Loucy (cell line): ENCODE data around the gene PCDHB8.
"Not testable (repeated sequence)": the region's sequence is repeated elsewhere in the genome, so short reads cannot be mapped to it uniquely, and the experiment has no call there.

ENCODE experiments used
- H2AFZ ChIP-seq: fragments of 200-600 bp; sonication (generic); 2 replicates; pipeline ENCODE4 v1.6.0; 2016; ENCODE audit warnings: antibody characterized with exemption, mild to moderate bottlenecking, low read length, moderate library complexity
- H3F3A ChIP-seq: fragments of 200-600 bp; 2 replicates; pipeline ENCODE4 v1.6.0; 2016; ENCODE audit warnings: antibody characterized with exemption, low read depth, mild to moderate bottlenecking
- H3K27me3 ChIP-seq: fragments of 200-600 bp; sonication (generic); 2 replicates; pipeline ENCODE4 v1.6.1; 2014; ENCODE audit warnings: low read length, mild to moderate bottlenecking; ENCODE audit not compliant: insufficient read depth, poor library complexity, severe bottlenecking
- H3K36me3 ChIP-seq: fragments of 200-600 bp; sonication (generic); 2 replicates; pipeline ENCODE4 v1.6.1; 2016; ENCODE audit warnings: low read length; ENCODE audit not compliant: insufficient read depth
- H3K4me1 ChIP-seq: fragments of 200-600 bp; sonication (generic); 2 replicates; pipeline ENCODE4 v1.5.1; 2014; ENCODE audit warnings: low read length, mild to moderate bottlenecking; ENCODE audit not compliant: insufficient read depth, poor library complexity, severe bottlenecking
- H3K4me2 ChIP-seq: fragments of 200-600 bp; sonication (generic); 2 replicates; pipeline ENCODE4 v1.6.0; 2014; ENCODE audit warnings: antibody characterized with exemption, low read length, low read depth, mild to moderate bottlenecking; ENCODE audit not compliant: poor library complexity, severe bottlenecking
- H3K4me3 ChIP-seq: fragments of 200-600 bp; sonication (generic); 2 replicates; pipeline ENCODE4 v1.5.1; 2014; ENCODE audit warnings: low read length, mild to moderate bottlenecking, mixed read lengths; ENCODE audit not compliant: poor library complexity, severe bottlenecking
- H3K79me2 ChIP-seq: fragments of 200-600 bp; sonication (generic); 2 replicates; pipeline ENCODE4 v1.6.1; 2014; ENCODE audit warnings: low read length; ENCODE audit not compliant: insufficient read depth
- H3K9ac ChIP-seq: fragments of 200-600 bp; sonication (generic); 2 replicates; pipeline ENCODE4 v1.6.0; 2014; ENCODE audit warnings: mild to moderate bottlenecking, low read depth, low read length, moderate library complexity; ENCODE audit not compliant: poor library complexity, severe bottlenecking
- H3K9me2 ChIP-seq: fragments of 200-600 bp; sonication (generic); replicated peaks from 2 replicates; pipeline ENCODE4 v1.6.1; 2016; ENCODE audit warnings: low read depth, low read length, mixed read lengths
- H3K9me3 ChIP-seq: fragments of 200-600 bp; sonication (generic); 2 replicates; pipeline ENCODE4 v1.6.1; 2014; ENCODE audit warnings: mild to moderate bottlenecking, antibody characterized with exemption, low read length, low read depth; ENCODE audit not compliant: insufficient read depth
- H4K20me1 ChIP-seq: fragments of 200-600 bp; sonication (generic); 2 replicates; pipeline ENCODE4 v1.6.0; 2014; ENCODE audit warnings: antibody characterized with exemption, low read length, mild to moderate bottlenecking; ENCODE audit not compliant: insufficient read depth, poor library complexity, severe bottlenecking
- EZH2phosphoT487 ChIP-seq: fragments of 200-600 bp; IDR thresholded peaks from 2 replicates; pipeline ENCODE4 v1.6.1; 2018; ENCODE audit warnings: antibody characterized with exemption, mild to moderate bottlenecking, moderate library complexity, borderline replicate concordance
- TF ChIP-seq, protein P1 (sequence below): fragments of 200-600 bp; sonication (generic); conservative IDR thresholded peaks from 2 replicates; pipeline ENCODE4 v1.5.1; 2014; ENCODE audit warnings: mild to moderate bottlenecking, antibody characterized with exemption, low read length

The PCDHB8 gene

GRCh38 chr5:141155540-141156374, 21.8 kb upstream of the PCDHB8 start:
- Histone ChIP-seq H3K9me3 (0 out of 2 replicates have a peak, but pooled peaks cover 4% of the 10 kb centered on the region), H3K9me2 (no peaks in the 10 kb centered on the region), H3K4me3 (no peak overlapping the region), H3K79me2 (no peaks in the 10 kb centered on the region), H3K27me3 (no peaks in the 10 kb centered on the region), H2AFZ (no peak overlapping the region), H3F3A (no peaks in the 10 kb centered on the region), H3K4me1 (no peaks in the 10 kb centered on the region), H4K20me1 (no peaks in the 10 kb centered on the region), H3K36me3 (no peaks in the 10 kb centered on the region), H3K9ac (no peak overlapping the region), H3K4me2 (no peak overlapping the region)
- TF ChIP-seq, protein P1, sequence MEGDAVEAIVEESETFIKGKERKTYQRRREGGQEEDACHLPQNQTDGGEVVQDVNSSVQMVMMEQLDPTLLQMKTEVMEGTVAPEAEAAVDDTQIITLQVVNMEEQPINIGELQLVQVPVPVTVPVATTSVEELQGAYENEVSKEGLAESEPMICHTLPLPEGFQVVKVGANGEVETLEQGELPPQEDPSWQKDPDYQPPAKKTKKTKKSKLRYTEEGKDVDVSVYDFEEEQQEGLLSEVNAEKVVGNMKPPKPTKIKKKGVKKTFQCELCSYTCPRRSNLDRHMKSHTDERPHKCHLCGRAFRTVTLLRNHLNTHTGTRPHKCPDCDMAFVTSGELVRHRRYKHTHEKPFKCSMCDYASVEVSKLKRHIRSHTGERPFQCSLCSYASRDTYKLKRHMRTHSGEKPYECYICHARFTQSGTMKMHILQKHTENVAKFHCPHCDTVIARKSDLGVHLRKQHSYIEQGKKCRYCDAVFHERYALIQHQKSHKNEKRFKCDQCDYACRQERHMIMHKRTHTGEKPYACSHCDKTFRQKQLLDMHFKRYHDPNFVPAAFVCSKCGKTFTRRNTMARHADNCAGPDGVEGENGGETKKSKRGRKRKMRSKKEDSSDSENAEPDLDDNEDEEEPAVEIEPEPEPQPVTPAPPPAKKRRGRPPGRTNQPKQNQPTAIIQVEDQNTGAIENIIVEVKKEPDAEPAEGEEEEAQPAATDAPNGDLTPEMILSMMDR: peak; percentile 37
- no peak for TF ChIP-seq EZH2phosphoT487

DNA sequence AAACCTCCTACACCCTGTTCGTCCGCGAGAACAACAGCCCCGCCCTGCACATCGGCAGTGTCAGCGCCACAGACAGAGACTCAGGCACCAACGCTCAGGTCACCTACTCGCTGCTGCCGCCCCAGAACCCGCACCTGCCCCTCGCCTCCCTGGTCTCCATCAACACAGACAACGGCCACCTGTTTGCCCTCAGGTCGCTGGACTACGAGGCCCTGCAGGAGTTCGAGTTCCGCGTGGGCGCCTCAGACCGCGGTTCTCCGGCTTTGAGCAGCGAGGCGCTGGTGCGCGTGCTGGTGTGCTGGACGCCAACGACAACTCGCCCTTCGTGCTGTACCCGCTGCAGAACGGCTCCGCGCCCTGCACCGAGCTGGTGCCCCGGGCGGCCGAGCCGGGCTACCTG, 20.2 kb upstream of the PCDHB8 start:
- not testable (repeated sequence) for H3K4me2 ChIP-seq, H3F3A ChIP-seq, H3K36me3 ChIP-seq, H3K4me3 ChIP-seq, H2AFZ ChIP-seq, H3K9me2 ChIP-seq, H3K79me2 ChIP-seq, H3K9ac ChIP-seq, H3K27me3 ChIP-seq, H3K9me3 ChIP-seq, H3K4me1 ChIP-seq, H4K20me1 ChIP-seq

- not testable (repeated sequence) for H3K27me3 ChIP-seq, H3K4me1 ChIP-seq, H3K4me3 ChIP-seq, H4K20me1 ChIP-seq, H3K36me3 ChIP-seq, H3K4me2 ChIP-seq, H2AFZ ChIP-seq, H3K9me2 ChIP-seq, H3F3A ChIP-seq, H3K79me2 ChIP-seq, H3K9me3 ChIP-seq, H3K9ac ChIP-seq
These were observed 19.7 kb upstream of the PCDHB8 start for GRCh38 chr5:141157901-141158300.

DNA sequence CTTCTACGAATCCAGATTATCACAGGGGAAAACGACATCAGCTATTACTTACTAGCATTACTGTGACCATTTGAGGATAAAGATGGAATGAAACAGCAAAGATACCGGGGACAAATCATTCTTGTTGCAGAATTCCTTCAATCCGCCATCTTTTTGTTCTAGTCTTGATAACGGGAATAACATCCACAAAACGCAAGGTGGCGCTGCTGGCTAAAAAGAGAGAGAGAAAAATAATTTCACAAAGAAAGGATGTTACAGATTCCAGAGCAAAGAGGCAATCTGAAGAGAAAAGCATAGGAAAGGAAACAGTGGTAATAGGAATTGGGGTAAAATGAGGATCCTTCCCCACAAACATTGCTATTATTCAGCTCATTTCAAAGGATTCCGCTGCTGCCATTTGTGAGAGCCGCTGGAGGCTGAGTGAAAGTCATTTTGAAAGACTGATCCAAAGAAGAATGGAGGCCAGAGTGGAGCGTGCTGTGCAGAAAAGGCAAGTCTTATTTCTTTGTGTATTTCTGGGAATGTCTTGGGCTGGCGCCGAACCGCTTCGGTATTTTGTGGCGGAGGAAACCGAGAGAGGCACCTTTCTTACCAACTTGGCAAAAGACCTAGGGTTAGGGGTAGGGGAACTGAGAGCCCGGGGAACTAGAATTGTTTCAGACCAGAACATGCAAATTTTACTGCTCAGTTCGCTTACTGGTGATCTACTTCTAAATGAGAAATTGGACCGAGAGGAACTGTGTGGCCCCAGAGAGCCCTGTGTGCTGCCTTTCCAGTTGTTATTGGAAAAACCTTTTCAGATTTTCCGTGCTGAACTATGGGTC, 5.0 kb upstream of the PCDHB8 start, which contains the start of gene PCDHB7:
Gene PCDHB7, plus strand, starts transcription at position 264 of the 824 bp plus-strand sequence. Its CDS starts 192 bp downstream, at position 456.
- no peak within 1 kb of the TSS for H2AFZ ChIP-seq
- H3K4me1 ChIP-seq: no peaks in the 10 kb centered on the region
- no peaks in the 10 kb centered on the region for H3K9me3 ChIP-seq
- H4K20me1 ChIP-seq: no peaks in the 10 kb centered on the region
- H3K79me2 ChIP-seq: no peaks in the 10 kb centered on the region
- no peak within 1 kb of the TSS for H3K4me3 ChIP-seq
- no peaks in the 10 kb centered on the region for H3K27me3 ChIP-seq
- no peak within 1 kb of the TSS for H3K9ac ChIP-seq
- no peak within 1 kb of the TSS for H3K4me2 ChIP-seq
- H3K36me3 ChIP-seq: no peaks in the 10 kb centered on the region
- H3F3A ChIP-seq: no peaks in the 10 kb centered on the region
- TF ChIP-seq EZH2phosphoT487: no peak
- TF ChIP-seq, protein P1: peak; percentile 43
- H3K9me2 ChIP-seq: no peaks in the 10 kb centered on the region

GRCh38 chr5:141174291-141175104, 3.1 kb upstream of the PCDHB8 start:
- H3K36me3 ChIP-seq, H2AFZ ChIP-seq, H3K4me3 ChIP-seq, H3K9me3 ChIP-seq, H3F3A ChIP-seq, H3K27me3 ChIP-seq, H3K9me2 ChIP-seq, H3K4me1 ChIP-seq, H4K20me1 ChIP-seq, H3K9ac ChIP-seq, H3K4me2 ChIP-seq, H3K79me2 ChIP-seq: not testable (repeated sequence)
